Endodermal cell (in vitro differentiated cells): ENCODE measurements around the gene SREBF2. TPM values are rescaled to one million over a fixed set of nuclear protein-coding genes. Genes with fewer than 3 reads are reported as not detected.

Experiments used
- DNase-seq: peaks from one replicate; pipeline ENCODE4 v3.0.0-alpha.2; 2017
- H3K27ac ChIP-seq: 2 replicates; pipeline ENCODE4 v1.5.1; 2013; ENCODE audit warnings: mild to moderate bottlenecking, low read depth, low read length, moderate library complexity
- H3K27me3 ChIP-seq: 2 replicates; pipeline ENCODE4 v1.6.1; 2013; ENCODE audit warnings: mild to moderate bottlenecking, low read length, moderate library complexity; ENCODE audit not compliant: insufficient read depth, control insufficient read depth, poor library complexity, severe bottlenecking
- H3K36me3 ChIP-seq: 2 replicates; pipeline ENCODE4 v1.7.0; 2013; ENCODE audit warnings: mild to moderate bottlenecking, low read length, moderate library complexity; ENCODE audit not compliant: control insufficient read depth, insufficient read depth
- H3K4me1 ChIP-seq: one replicate; pipeline ENCODE4 v1.7.0; 2013; ENCODE audit warnings: low read length; ENCODE audit not compliant: control insufficient read depth, insufficient read depth
- H3K4me3 ChIP-seq: 2 replicates; pipeline ENCODE4 v1.5.1; 2013; ENCODE audit warnings: mild to moderate bottlenecking, low read length, moderate library complexity
- H3K9ac ChIP-seq: 2 replicates; pipeline ENCODE4 v1.6.1; 2013; ENCODE audit warnings: mild to moderate bottlenecking, low read length, moderate library complexity; ENCODE audit not compliant: poor library complexity, severe bottlenecking; ENCODE audit errors: extremely low read depth
- H3K9me3 ChIP-seq: 2 replicates; pipeline ENCODE4 v1.6.1; 2013; ENCODE audit warnings: mild to moderate bottlenecking, low read length, moderate library complexity; ENCODE audit not compliant: control insufficient read depth
- H3K27ac Mint-ChIP-seq: 2 replicates; pipeline ENCODE4 v1.8.0; 2020; ENCODE audit warnings: mixed read lengths
- H3K27me3 Mint-ChIP-seq: 2 replicates; pipeline ENCODE4 v1.8.0; 2021; ENCODE audit warnings: mild to moderate bottlenecking, mixed read lengths; ENCODE audit not compliant: insufficient read depth
- H3K36me3 Mint-ChIP-seq: 2 replicates; pipeline ENCODE4 v1.8.0; 2020; ENCODE audit warnings: low read depth, mixed read lengths
- H3K4me1 Mint-ChIP-seq: 2 replicates; pipeline ENCODE4 v1.8.0; 2020; ENCODE audit warnings: mixed read lengths
- H3K4me3 Mint-ChIP-seq: 2 replicates; pipeline ENCODE4 v1.8.0; 2020; ENCODE audit warnings: mild to moderate bottlenecking, moderate library complexity, mixed read lengths
- H3K9me3 Mint-ChIP-seq: 2 replicates; pipeline ENCODE4 v1.8.0; 2020; ENCODE audit warnings: mild to moderate bottlenecking, mixed read lengths
- WGBS, 2 experiments: methylation state at CpG; one replicate each; pipeline versions ENCODE4 v1.1.5 to v1.1.7; 2013; ENCODE audit warnings: missing lambda C conversion rate in 2 of 2, mixed read lengths in 1 of 2; ENCODE audit not compliant: insufficient coverage in 1 of 2, insufficient read length in 1 of 2; 5-methylcytosine and 5-hydroxymethylcytosine counted together
- total RNA-seq, 2 donors: library from RNA; stranded (reverse); fragmentation: NEBNext Ultra II Directional in 1 of 2; extraction: Animal tissue kit (Norgen Biotek cat#: 25700) in 1 of 2; gene quantifications; 2 replicates in 1 of 2; 3 replicates in 1 of 2; pipeline ENCODE4 v1.2.1, GENCODE V29; 2021
- TF ChIP-seq, protein P1 (sequence below): fragments of 200-600 bp; sonication (generic); conservative IDR thresholded peaks from 2 replicates; pipeline ENCODE4 v1.5.0; 2021; ENCODE audit warnings: antibody characterized with exemption, mild to moderate bottlenecking

The SREBF2 gene
- total RNA-seq, 2 donors from 2014 or later, result 125 to 135 TPM

DNA sequence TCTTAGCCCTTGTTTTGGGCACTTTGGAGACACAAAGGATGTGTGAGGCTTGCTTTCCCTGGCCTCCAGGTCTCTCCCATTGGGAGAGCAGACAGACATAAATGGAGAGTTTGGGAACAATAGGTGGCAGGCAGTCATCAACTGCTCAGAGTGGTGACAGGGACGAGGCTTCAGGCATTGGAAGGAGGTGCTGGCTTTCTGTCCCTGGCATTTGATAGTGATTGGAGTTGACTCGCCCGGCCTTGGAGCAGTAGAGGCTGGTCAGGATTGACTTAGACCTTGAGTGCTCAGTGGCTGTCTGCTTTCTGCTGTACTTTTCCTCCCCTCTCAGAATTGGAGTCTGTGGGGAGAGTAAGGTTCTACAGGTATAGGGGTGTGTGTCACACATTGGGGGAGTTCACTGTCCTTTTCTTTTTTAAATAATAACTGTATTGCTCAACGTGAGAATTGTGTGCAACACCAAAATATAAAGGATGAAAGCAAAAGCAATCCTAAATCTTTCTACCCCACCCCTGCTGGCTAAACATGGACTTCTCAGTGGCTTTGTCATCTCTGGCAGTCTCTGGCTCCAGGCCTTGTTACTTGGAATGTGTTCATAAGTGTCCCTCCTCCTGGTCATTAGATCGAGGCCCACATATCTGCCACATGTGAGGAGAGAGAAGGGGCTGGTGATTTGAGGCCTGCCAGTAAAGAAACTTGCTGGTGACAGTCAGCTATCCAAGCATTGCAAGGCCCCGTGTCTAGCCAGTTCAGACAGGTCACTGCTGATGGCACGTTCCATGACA is 60.9 kb downstream of the SREBF2 start:
- Mint-ChIP-seq H3K36me3 (peaks cover 61% of the 10 kb centered on the region), H3K27me3 (no peaks in the 10 kb centered on the region), H3K4me3 (no peak overlapping the region), H3K4me1 (no peaks in the 10 kb centered on the region), H3K9me3 (no peaks in the 10 kb centered on the region), H3K27ac (no peak overlapping the region)
- no peak for DNase-seq
- TF ChIP-seq, protein P1, sequence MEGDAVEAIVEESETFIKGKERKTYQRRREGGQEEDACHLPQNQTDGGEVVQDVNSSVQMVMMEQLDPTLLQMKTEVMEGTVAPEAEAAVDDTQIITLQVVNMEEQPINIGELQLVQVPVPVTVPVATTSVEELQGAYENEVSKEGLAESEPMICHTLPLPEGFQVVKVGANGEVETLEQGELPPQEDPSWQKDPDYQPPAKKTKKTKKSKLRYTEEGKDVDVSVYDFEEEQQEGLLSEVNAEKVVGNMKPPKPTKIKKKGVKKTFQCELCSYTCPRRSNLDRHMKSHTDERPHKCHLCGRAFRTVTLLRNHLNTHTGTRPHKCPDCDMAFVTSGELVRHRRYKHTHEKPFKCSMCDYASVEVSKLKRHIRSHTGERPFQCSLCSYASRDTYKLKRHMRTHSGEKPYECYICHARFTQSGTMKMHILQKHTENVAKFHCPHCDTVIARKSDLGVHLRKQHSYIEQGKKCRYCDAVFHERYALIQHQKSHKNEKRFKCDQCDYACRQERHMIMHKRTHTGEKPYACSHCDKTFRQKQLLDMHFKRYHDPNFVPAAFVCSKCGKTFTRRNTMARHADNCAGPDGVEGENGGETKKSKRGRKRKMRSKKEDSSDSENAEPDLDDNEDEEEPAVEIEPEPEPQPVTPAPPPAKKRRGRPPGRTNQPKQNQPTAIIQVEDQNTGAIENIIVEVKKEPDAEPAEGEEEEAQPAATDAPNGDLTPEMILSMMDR, result no peak
- no peak overlapping the region for H3K4me3 ChIP-seq
- peaks cover 73% of the 10 kb centered on the region for H3K36me3 ChIP-seq
- 92 to 98% methylated on average over 5 to 7 of the region's 7 CpGs for WGBS, 2 experiments
- no peaks in the 10 kb centered on the region for H3K4me1 ChIP-seq
- H3K27ac ChIP-seq, result no peak overlapping the region
- H3K27me3 ChIP-seq, result no peaks in the 10 kb centered on the region
- H3K9me3 ChIP-seq, result no peaks in the 10 kb centered on the region
- no peak overlapping the region for H3K9ac ChIP-seq

DNA sequence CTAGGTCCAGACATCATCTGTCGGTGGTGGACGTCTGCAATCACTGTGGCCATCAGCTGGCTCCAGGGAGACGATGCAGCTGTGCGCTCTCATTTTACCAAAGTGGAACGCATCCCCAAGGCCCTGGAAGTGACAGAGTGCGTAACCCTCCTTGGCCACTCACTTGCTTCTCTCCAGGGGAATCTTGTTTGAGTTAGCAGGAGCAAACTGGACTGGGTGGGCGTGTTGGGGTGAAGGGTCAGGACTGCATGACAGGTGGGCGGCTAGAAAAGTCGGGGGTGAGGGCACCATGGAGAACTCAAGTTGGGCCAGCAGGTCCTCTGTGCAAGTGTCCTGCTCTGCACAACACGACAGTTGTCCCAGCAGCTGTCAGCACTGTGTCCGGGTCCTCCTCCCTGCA is 65.7 kb downstream of the SREBF2 start:
- H3K36me3 ChIP-seq, result peaks cover 70% of the 10 kb centered on the region
- no peaks in the 10 kb centered on the region for H3K27me3 ChIP-seq
- no peak for DNase-seq
- no peaks in the 10 kb centered on the region for H3K9me3 ChIP-seq
- Mint-ChIP-seq H3K9me3 (no peaks in the 10 kb centered on the region), H3K36me3 (peaks cover 52% of the 10 kb centered on the region), H3K27me3 (no peaks in the 10 kb centered on the region), H3K27ac (no peak overlapping the region), H3K4me3 (no peak overlapping the region), H3K4me1 (no peaks in the 10 kb centered on the region)
- TF ChIP-seq, protein P1, result no peak
- WGBS, 2 experiments, result 94 to 96% methylated on average over 7 to 11 of the region's 11 CpGs
- no peak overlapping the region for H3K27ac ChIP-seq
- H3K4me1 ChIP-seq, result no peaks in the 10 kb centered on the region
- H3K4me3 ChIP-seq, result no peak overlapping the region
- no peak overlapping the region for H3K9ac ChIP-seq

DNA sequence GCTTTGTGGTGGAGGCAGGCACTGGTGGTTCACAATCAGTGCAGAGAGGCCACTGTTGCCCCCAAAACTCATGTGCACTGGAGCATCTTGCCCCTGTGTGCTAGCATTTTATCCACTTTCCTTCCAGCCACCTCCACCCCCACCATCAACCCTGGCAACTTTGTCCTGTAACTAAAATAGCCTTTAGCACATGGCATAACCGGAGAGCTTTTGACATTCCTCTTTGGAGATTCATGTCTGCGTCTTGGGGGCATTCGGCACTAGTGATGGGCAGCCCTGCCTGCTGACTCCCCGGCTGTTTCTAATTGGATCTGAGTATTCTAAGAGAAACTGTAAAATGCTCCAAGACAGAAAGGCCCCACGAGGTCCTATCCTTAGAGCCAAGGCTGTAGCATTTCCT is 66.2 kb downstream of the SREBF2 start:
- Histone ChIP-seq H3K36me3 (peaks cover 70% of the 10 kb centered on the region), H3K4me3 (no peak overlapping the region), H3K4me1 (no peaks in the 10 kb centered on the region), H3K27me3 (no peaks in the 10 kb centered on the region), H3K9me3 (no peaks in the 10 kb centered on the region), H3K9ac (no peak overlapping the region), H3K27ac (no peak overlapping the region)
- no peaks in the 10 kb centered on the region for H3K27me3 Mint-ChIP-seq
- no peaks in the 10 kb centered on the region for H3K4me1 Mint-ChIP-seq
- peaks cover 51% of the 10 kb centered on the region for H3K36me3 Mint-ChIP-seq
- 91 to 100% methylated on average over 1 to 5 of the region's 5 CpGs for WGBS, 2 experiments
- no peak overlapping the region for H3K27ac Mint-ChIP-seq
- DNase-seq, result no peak
- H3K4me3 Mint-ChIP-seq, result no peak overlapping the region
- TF ChIP-seq, protein P1, result no peak
- H3K9me3 Mint-ChIP-seq, result no peaks in the 10 kb centered on the region
